GM12878 (cell line): ENCODE data around the gene ZDHHC22. TPM values are rescaled to one million over a fixed set of nuclear protein-coding genes. Genes with fewer than 3 reads are reported as not detected.

ENCODE experiments used
- ATAC-seq: fragments of 200-7000 bp; cut with Tn5 transposase; 3 replicates; pipeline ENCODE4 v1.9.1; 2020; ENCODE audit warnings: mild to moderate bottlenecking, moderate library complexity
- BruUV-seq: library from RNA; stranded (reverse); fragments of 400-500 nt; replicated peaks from 2 replicates; lab custom pipeline; 2021; lab: Mats Ljungman, UMichigan
- CTCF ChIA-PET: fragments of 300-600 bp; sonication (Branson Sonifier 250); formaldehyde crosslinking; extraction: SDS; loops from one replicate; lab custom pipeline; 2021; ENCODE audit warnings: inconsistent platforms; lab: Yijun Ruan, JAX
- POLR2A ChIA-PET: fragments of 350-600 bp; formaldehyde crosslinking; extraction: SDS; loops from one replicate; lab custom pipeline; 2021; ENCODE audit warnings: inconsistent platforms; lab: Charles Lee
- RAD21 ChIA-PET: fragments of 300-600 bp; sonication (Branson Sonifier 250); formaldehyde crosslinking; loops from one replicate; lab custom pipeline; 2023; ENCODE audit warnings: antibody characterized with exemption; ENCODE audit not compliant: unreplicated experiment; lab: Charles Lee
- SMC1A ChIA-PET: fragments of 300-600 bp; sonication (Branson Sonifier 250); formaldehyde crosslinking; loops from one replicate; lab custom pipeline; 2023; ENCODE audit not compliant: unreplicated experiment, uncharacterized antibody; lab: Charles Lee
- DNase-seq: peaks from one replicate; pipeline ENCODE4 v3.0.0-alpha.2; 2011; ENCODE audit warnings: low read depth, low spot score
- FAIRE-seq: peaks from 3 replicates; lab custom pipeline; 2011; peaks lifted over from hg19 to GRCh38; lab: Jason Lieb, UNC
- H2AFZ ChIP-seq: 2 replicates; pipeline ENCODE4 v1.6.0; 2011; ENCODE audit warnings: low read depth, low read length, control low read depth; ENCODE audit not compliant: control insufficient read depth
- H3K27ac ChIP-seq: 2 replicates; pipeline ENCODE4 v1.5.1; 2011; ENCODE audit warnings: control low read depth; ENCODE audit not compliant: control insufficient read depth, insufficient read depth
- H3K27me3 ChIP-seq, 2 experiments: replicated peaks in 1 of 2; 2 replicates each; pipeline versions ENCODE4 v1.6.0 to v1.6.1; 2011; ENCODE audit warnings: low read length in 1 of 2; ENCODE audit not compliant: control insufficient read depth in 2 of 2, insufficient read depth in 2 of 2
- H3K36me3 ChIP-seq, 2 experiments: 2 replicates each; pipeline ENCODE4 v1.5.1; 2011; ENCODE audit warnings: low read length in 1 of 2; ENCODE audit not compliant: control insufficient read depth in 2 of 2, insufficient read depth in 2 of 2
- H3K4me1 ChIP-seq: 2 replicates; pipeline ENCODE4 v1.6.1; 2011; ENCODE audit warnings: mild to moderate bottlenecking, low read length, moderate library complexity, mixed read lengths; ENCODE audit not compliant: control insufficient read depth, insufficient read depth
- H3K4me2 ChIP-seq: 2 replicates; pipeline ENCODE4 v1.6.0; 2011; ENCODE audit warnings: control low read depth; ENCODE audit not compliant: control insufficient read depth, insufficient read depth
- H3K4me3 ChIP-seq: fragments of 200-600 bp; sonication (generic); 2 replicates; pipeline ENCODE4 v1.5.1; 2016
- H3K79me2 ChIP-seq: 2 replicates; pipeline ENCODE4 v1.6.0; 2011; ENCODE audit warnings: low read length; ENCODE audit not compliant: control insufficient read depth, insufficient read depth
- H3K9ac ChIP-seq: 2 replicates; pipeline ENCODE4 v1.8.0; 2011; ENCODE audit warnings: low read length, control low read depth, mixed read lengths; ENCODE audit not compliant: control insufficient read depth, insufficient read depth
- H3K9me3 ChIP-seq: replicated peaks from 3 replicates; pipeline ENCODE4 v1.5.1; 2011; ENCODE audit warnings: mild to moderate bottlenecking, low read length; ENCODE audit not compliant: control insufficient read depth, insufficient read depth
- H4K20me1 ChIP-seq: 2 replicates; pipeline ENCODE4 v1.6.0; 2011; ENCODE audit not compliant: control insufficient read depth, insufficient read depth
- BCL11A ChIP-seq: IDR thresholded peaks from 2 replicates; pipeline ENCODE4 v1.6.1; 2011; ENCODE audit warnings: low read depth, low read length
- BCL3 ChIP-seq: IDR thresholded peaks from 2 replicates; pipeline ENCODE4 v1.6.1; 2011; ENCODE audit warnings: borderline replicate concordance, low read depth, mild to moderate bottlenecking, moderate library complexity, low read length; ENCODE audit not compliant: insufficient read depth, poor library complexity, severe bottlenecking
- BRCA1 ChIP-seq: IDR thresholded peaks from 2 replicates; pipeline ENCODE4 v1.6.1; 2011; ENCODE audit warnings: low read depth, low read length, improper control_type of control experiment
- E4F1 ChIP-seq: fragments of 450-650 bp; IDR thresholded peaks from 2 replicates; pipeline ENCODE4 v1.6.1; 2018; ENCODE audit warnings: borderline replicate concordance, mild to moderate bottlenecking; ENCODE audit not compliant: partially characterized antibody
- PBX3 ChIP-seq: IDR thresholded peaks from 2 replicates; pipeline ENCODE4 v1.6.1; 2011; ENCODE audit warnings: mild to moderate bottlenecking, low read depth, low read length, moderate library complexity; ENCODE audit not compliant: insufficient replicate concordance
- REST ChIP-seq: IDR thresholded peaks from 2 replicates; pipeline ENCODE4 v1.6.1; 2012; ENCODE audit warnings: mild to moderate bottlenecking, low read depth, low read length
- TCF3 ChIP-seq: IDR thresholded peaks from 2 replicates; pipeline ENCODE4 v1.6.1; 2012; ENCODE audit warnings: low read depth, mild to moderate bottlenecking, low read length, borderline replicate concordance; ENCODE audit not compliant: insufficient read depth
- YBX1 ChIP-seq: fragments of 450-650 bp; IDR thresholded peaks from 2 replicates; pipeline ENCODE4 v1.6.1; 2016; ENCODE audit warnings: antibody characterized with exemption
- WGBS: methylation state at CpG from one replicate; pipeline ENCODE4 v1.1.6; 2016; ENCODE audit warnings: low lambda C conversion rate; ENCODE audit not compliant: insufficient replicate concordance, insufficient coverage; ENCODE audit errors: missing lambda C conversion rate; 5-methylcytosine and 5-hydroxymethylcytosine counted together
- in situ Hi-C: fragments of 300-500 bp; cut with MboI; formaldehyde crosslinking; loops from 9 replicates; pipeline ENCODE4 v1.14.3; 2018; ENCODE audit warnings: mixed read lengths
- intact Hi-C: fragments of 100-400 bp; cut with micrococcal nuclease; formaldehyde crosslinking; loops from one replicate; pipeline ENCODE4 v1.14.2; 2022; ENCODE audit not compliant: unreplicated experiment
- polyA plus RNA-seq, 11 experiments: library from polyadenylated mRNA; depleted of rRNA in 4 of 11; unstranded in 6 of 11; stranded (reverse) in 5 of 11; fragments of >200 nt; fragmentation: Nextera tagmentation in 4 of 11; fragmentation: Illumina TruSeq in 1 of 11; extraction: Ambion mirVana in 4 of 11; extraction: Trizol in 1 of 11; gene quantifications; 1 replicate in 1 of 11; 2 replicates in 10 of 11; pipeline versions ENCODE4 v1.2.1 to v1.2.3, GENCODE V29; 2011 to 2016; ENCODE audit warnings: inconsistent platforms in 2 of 11, missing spikeins in 2 of 11, low read depth in 1 of 11
- total RNA-seq, 4 experiments: library from RNA; depleted of rRNA in 3 of 4; stranded (reverse); fragments of >200 nt in 3 of 4; fragmentation: Illumina TruSeq in 1 of 4; extraction: Trizol in 1 of 4; gene quantifications; 2 replicates each; pipeline versions ENCODE4 v1.2.1 to v1.2.3, GENCODE V29; 2013 to 2021

The ZDHHC22 gene
- total and polyA plus RNA-seq, 10 of the 15 experiments (the other 5 are each of a cell fraction or from before 2014, with no cell fraction given), result 0.06 TPM; not detected in 9

- RAD21 ChIA-PET, result no interaction called here
- H3K27ac ChIP-seq, result no peak overlapping the region
- H3K4me1 ChIP-seq, result no peaks in the 10 kb centered on the region
- TF ChIP-seq YBX1 (no peak), E4F1 (no peak), PBX3 (peak; percentile 42), REST (no peak), BCL11A (no peak), TCF3 (0 out of 2 replicates have a peak, but pooled peaks have one; percentile 45), BCL3 (peak; percentile 96), BRCA1 (no peak)
- POLR2A ChIA-PET, result no interaction called here
- H3K36me3 ChIP-seq, result no peaks in the 10 kb centered on the region
- no peak overlapping the region for H3K4me2 ChIP-seq
- WGBS, result 20% methylated on average over 18 of the region's 18 CpGs
- no peaks in the 10 kb centered on the region for H3K79me2 ChIP-seq
- H3K4me3 ChIP-seq, result no peak overlapping the region
- H2AFZ ChIP-seq, result no peak overlapping the region
- FAIRE-seq, result no peak
- SMC1A ChIA-PET, result no interaction called here
- intact Hi-C loops (loop anchor here (10.0 kb wide), 1 partner anchor 386 kb away; no protein-coding TSS in a partner anchor), in situ Hi-C loops (no loop called here)
- ATAC-seq, result no peak
- no peak overlapping the region for H3K9ac ChIP-seq
- no peaks in the 10 kb centered on the region for H3K9me3 ChIP-seq
- BruUV-seq, result no TSS peak
- DNase-seq, result no peak
- H3K27me3 ChIP-seq, result no peaks in the 10 kb centered on the region; a peak in 1 of 4 replicates
- no peaks in the 10 kb centered on the region for H4K20me1 ChIP-seq
- CTCF ChIA-PET, result interaction anchor here (0.8 kb wide), 1 partner anchor 53 kb away, joined by 3 read pairs; no protein-coding TSS in a partner anchor
Observed at GRCh38 chr14:77158175-77158881, 16.7 kb upstream of the ZDHHC22 start.
